K562 (cell line): ENCODE results near the gene PTBP3. TPM values are rescaled to one million over a fixed set of nuclear protein-coding genes. Genes with fewer than 3 reads are reported as not detected.

Experiments used
- ARID3B ChIP-seq: fragments of 250-450 bp; sonication (Bioruptor Pico); IDR thresholded peaks from 2 replicates; pipeline ENCODE4 v1.4.0; 2020; ENCODE audit warnings: borderline replicate concordance
- COPS2 ChIP-seq: fragments of 450-650 bp; conservative IDR thresholded peaks from 2 replicates; pipeline ENCODE4 v1.6.1; 2016; ENCODE audit warnings: mild to moderate bottlenecking, moderate library complexity
- DEAF1 ChIP-seq: fragments of 450-650 bp; formaldehyde crosslinking; IDR thresholded peaks from 2 replicates; pipeline ENCODE4 v1.4.0; 2020; ENCODE audit warnings: mild to moderate bottlenecking, moderate library complexity
- HMBOX1 ChIP-seq: sonication (generic); IDR thresholded peaks from 2 replicates; pipeline ENCODE4 v1.6.1; 2016
- KLF13 ChIP-seq: fragments of 450-650 bp; IDR thresholded peaks from 2 replicates; pipeline ENCODE4 v1.6.1; 2016; ENCODE audit warnings: missing genetic modification characterization, low read depth, mild to moderate bottlenecking, missing compliant biosample characterization, moderate library complexity, borderline replicate concordance
- NELFE ChIP-seq: IDR thresholded peaks from 2 replicates; pipeline ENCODE4 v1.6.1; 2011; ENCODE audit warnings: mild to moderate bottlenecking; ENCODE audit not compliant: insufficient read depth, insufficient read length
- PML ChIP-seq: IDR thresholded peaks from 2 replicates; pipeline ENCODE4 v1.6.1; 2012; ENCODE audit warnings: low read length, inconsistent platforms
- SMAD4 ChIP-seq: fragments of 250-450 bp; sonication (Bioruptor Pico); conservative IDR thresholded peaks from 2 replicates; pipeline ENCODE4 v1.8.0; 2021; ENCODE audit warnings: inconsistent platforms, mild to moderate bottlenecking, moderate library complexity
- TBL1XR1 ChIP-seq, 2 experiments: IDR thresholded peaks; 2 replicates each; pipeline ENCODE4 v1.6.1; 2012; ENCODE audit warnings: improper control_type of control experiment in 2 of 2, low read length in 2 of 2, mild to moderate bottlenecking in 1 of 2
- UBTF ChIP-seq, 2 experiments: IDR thresholded peaks; 2 replicates each; pipeline ENCODE4 v1.6.1; 2012; ENCODE audit warnings: improper control_type of control experiment in 2 of 2, low read depth in 2 of 2, low read length in 2 of 2, borderline replicate concordance in 1 of 2
- ZNF584 ChIP-seq: fragments of 200-800 bp; sonication (Bioruptor generic); IDR thresholded peaks from 2 replicates; pipeline ENCODE4 v1.6.1; 2016; ENCODE audit warnings: low read depth, mild to moderate bottlenecking, missing genetic modification characterization, missing compliant biosample characterization
- polyA plus RNA-seq, 8 experiments: library from polyadenylated mRNA; depleted of rRNA in 4 of 8; stranded (reverse) in 5 of 8; unstranded in 3 of 8; fragments of >200 nt; fragmentation: Nextera tagmentation in 2 of 8; fragmentation: Illumina TruSeq in 1 of 8; extraction: Ambion mirVana in 2 of 8; extraction: Trizol in 1 of 8; gene quantifications; 2 replicates each; pipeline versions ENCODE4 v1.2.1 to v1.2.3, GENCODE V29; 2011 to 2014; ENCODE audit warnings: inconsistent platforms in 1 of 8, missing spikeins in 1 of 8
- total RNA-seq, 7 experiments: library from RNA; depleted of rRNA in 6 of 7; stranded (reverse); fragments of >200 nt in 6 of 7; fragmentation: Illumina TruSeq in 2 of 7; extraction: Trizol in 2 of 7; gene quantifications; 2 replicates each; pipeline versions ENCODE4 v1.2.1 to v1.2.3, GENCODE V29; 2011 to 2021; ENCODE audit warnings: low replicate concordance in 1 of 7
- TF ChIP-seq, protein P1 (sequence below): fragments of 450-650 bp; IDR thresholded peaks from 2 replicates; pipeline ENCODE4 v1.6.1; 2016; ENCODE audit warnings: borderline replicate concordance
- TF ChIP-seq, protein P2 (sequence below): fragments of 450-650 bp; conservative IDR thresholded peaks from 2 replicates; pipeline ENCODE4 v1.6.1; 2016; ENCODE audit warnings: missing genetic modification characterization, low read depth, mild to moderate bottlenecking, missing compliant biosample characterization, moderate library complexity
- TF ChIP-seq, protein P3 (sequence below): fragments of 450-650 bp; formaldehyde crosslinking; IDR thresholded peaks from 2 replicates; pipeline ENCODE4 v1.4.0; 2020; ENCODE audit warnings: mild to moderate bottlenecking

Gene PTBP3
- total and polyA plus RNA-seq, 9 of the 15 experiments (the other 6 are each of a cell fraction or from before 2014, with no cell fraction given) = 22.4 to 132 (median 68.0) TPM

GRCh38 chr9:112224401-112225289, 108.8 kb downstream of the PTBP3 start (continued):
- TF ChIP-seq UBTF (IDR thresholded peaks at IDR 0.05; ENCODE audit: borderline replicate concordance in 1 of 2, low read depth in 2 of 2, low read length in 2 of 2) = no peak
- TF ChIP-seq SMAD4 (CRISPR knock-in tag) = peak; percentile 87
- TF ChIP-seq NELFE = no peak
- peak; percentile 75; the same call in 1 of the 2 replicates for TF ChIP-seq KLF13 (tag)
- 0 out of 2 replicates have a peak, but pooled peaks have one; percentile 18 for TF ChIP-seq PML
- TF ChIP-seq, protein P1, sequence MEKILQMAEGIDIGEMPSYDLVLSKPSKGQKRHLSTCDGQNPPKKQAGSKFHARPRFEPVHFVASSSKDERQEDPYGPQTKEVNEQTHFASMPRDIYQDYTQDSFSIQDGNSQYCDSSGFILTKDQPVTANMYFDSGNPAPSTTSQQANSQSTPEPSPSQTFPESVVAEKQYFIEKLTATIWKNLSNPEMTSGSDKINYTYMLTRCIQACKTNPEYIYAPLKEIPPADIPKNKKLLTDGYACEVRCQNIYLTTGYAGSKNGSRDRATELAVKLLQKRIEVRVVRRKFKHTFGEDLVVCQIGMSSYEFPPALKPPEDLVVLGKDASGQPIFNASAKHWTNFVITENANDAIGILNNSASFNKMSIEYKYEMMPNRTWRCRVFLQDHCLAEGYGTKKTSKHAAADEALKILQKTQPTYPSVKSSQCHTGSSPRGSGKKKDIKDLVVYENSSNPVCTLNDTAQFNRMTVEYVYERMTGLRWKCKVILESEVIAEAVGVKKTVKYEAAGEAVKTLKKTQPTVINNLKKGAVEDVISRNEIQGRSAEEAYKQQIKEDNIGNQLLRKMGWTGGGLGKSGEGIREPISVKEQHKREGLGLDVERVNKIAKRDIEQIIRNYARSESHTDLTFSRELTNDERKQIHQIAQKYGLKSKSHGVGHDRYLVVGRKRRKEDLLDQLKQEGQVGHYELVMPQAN = no peak
- TF ChIP-seq DEAF1 (CRISPR knock-in tag) = 0 out of 2 replicates have a peak, but pooled peaks have one; percentile 24
- peak in 1 of 2 experiments; percentile 43; a peak in 1 of 4 replicates for TF ChIP-seq TBL1XR1 (IDR thresholded peaks at IDR 0.05; ENCODE audit: low read length in 2 of 2)
- TF ChIP-seq, protein P2, sequence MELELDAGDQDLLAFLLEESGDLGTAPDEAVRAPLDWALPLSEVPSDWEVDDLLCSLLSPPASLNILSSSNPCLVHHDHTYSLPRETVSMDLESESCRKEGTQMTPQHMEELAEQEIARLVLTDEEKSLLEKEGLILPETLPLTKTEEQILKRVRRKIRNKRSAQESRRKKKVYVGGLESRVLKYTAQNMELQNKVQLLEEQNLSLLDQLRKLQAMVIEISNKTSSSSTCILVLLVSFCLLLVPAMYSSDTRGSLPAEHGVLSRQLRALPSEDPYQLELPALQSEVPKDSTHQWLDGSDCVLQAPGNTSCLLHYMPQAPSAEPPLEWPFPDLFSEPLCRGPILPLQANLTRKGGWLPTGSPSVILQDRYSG (tag) = peak; percentile 89; the same call in 1 of the 2 replicates
- TF ChIP-seq HMBOX1 = peak; percentile 91
- peak; percentile 98 for TF ChIP-seq ZNF584 (CRISPR knock-in tag)
- no peak for TF ChIP-seq ARID3B (CRISPR knock-in tag)
- no peak for TF ChIP-seq COPS2
- TF ChIP-seq, protein P3, sequence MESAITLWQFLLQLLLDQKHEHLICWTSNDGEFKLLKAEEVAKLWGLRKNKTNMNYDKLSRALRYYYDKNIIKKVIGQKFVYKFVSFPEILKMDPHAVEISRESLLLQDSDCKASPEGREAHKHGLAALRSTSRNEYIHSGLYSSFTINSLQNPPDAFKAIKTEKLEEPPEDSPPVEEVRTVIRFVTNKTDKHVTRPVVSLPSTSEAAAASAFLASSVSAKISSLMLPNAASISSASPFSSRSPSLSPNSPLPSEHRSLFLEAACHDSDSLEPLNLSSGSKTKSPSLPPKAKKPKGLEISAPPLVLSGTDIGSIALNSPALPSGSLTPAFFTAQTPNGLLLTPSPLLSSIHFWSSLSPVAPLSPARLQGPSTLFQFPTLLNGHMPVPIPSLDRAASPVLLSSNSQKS (CRISPR knock-in tag) = no peak
